Measurements from ENCODE around the gene SAMD11.
"Not testable (repeated sequence)": the region's sequence is repeated elsewhere in the genome, so short reads cannot be mapped to it uniquely, and the experiment has no call there.

The SAMD11 gene

GRCh38 chr1:940107-941014, 16.6 kb downstream of the SAMD11 start:
- DNase-seq = no peak

DNA sequence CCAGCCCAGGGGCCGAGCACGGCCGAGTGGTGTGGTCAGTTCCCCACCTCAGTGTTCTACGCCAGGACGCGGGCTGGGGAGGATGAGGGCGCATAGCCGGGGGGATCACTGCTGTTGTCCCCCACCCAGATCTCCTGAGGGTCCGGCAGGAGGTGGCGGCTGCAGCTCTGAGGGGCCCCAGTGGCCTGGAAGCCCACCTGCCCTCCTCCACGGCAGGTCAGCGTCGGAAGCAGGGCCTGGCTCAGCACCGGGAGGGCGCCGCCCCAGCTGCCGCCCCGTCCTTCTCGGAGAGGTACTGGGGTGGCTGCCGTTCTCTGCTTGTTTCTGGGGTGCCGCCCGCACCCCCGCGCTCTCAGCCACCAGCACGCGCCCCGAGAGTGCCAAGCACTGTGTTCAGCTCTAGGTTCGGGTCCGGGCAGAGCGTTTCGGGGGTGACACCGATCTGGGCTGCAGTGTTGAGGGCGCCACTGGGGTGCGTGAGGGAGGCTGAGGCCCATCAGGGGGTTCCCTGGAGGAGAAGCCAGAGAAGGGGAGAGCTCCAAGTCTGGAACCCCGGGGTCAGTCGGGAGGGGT, 17.4 kb downstream of the SAMD11 start:
- in situ Hi-C loops (cut with MboI; ENCODE audit: low pct_unique_long_range_greater_than_20kb, low sequenced_read_pairs) = no loop called here
- DNase-seq = no peak

More at GRCh38 chr1:940107-941014, 16.6 kb downstream of the SAMD11 start:
- in situ Hi-C loops (cut with MboI; ENCODE audit: low pct_unique_long_range_greater_than_20kb, low sequenced_read_pairs) = no loop called here

GRCh38 chr1:941588-942383, 18.1 kb downstream of the SAMD11 start:
- DNase-seq = peak; percentile 45
- in situ Hi-C loops (cut with MboI; ENCODE audit: low pct_unique_long_range_greater_than_20kb, low sequenced_read_pairs) = no loop called here

GRCh38 chr1:942411-942821, 18.7 kb downstream of the SAMD11 start:
- no peak for DNase-seq
- in situ Hi-C loops (cut with MboI; ENCODE audit: low pct_unique_long_range_greater_than_20kb, low sequenced_read_pairs) = no loop called here

GRCh38 chr1:942864-943533, 19.3 kb downstream of the SAMD11 start:
- DNase-seq = no peak
- in situ Hi-C loops (cut with MboI; ENCODE audit: low pct_unique_long_range_greater_than_20kb, low sequenced_read_pairs) = no loop called here

- in situ Hi-C loops (cut with MboI; ENCODE audit: low pct_unique_long_range_greater_than_20kb, low sequenced_read_pairs) = no loop called here
- no peak for DNase-seq
These were observed 20.0 kb downstream of the SAMD11 start for GRCh38 chr1:943545-944340.

GRCh38 chr1:944341-945325, 20.9 kb downstream of the SAMD11 start:
- in situ Hi-C loops (cut with MboI; ENCODE audit: low pct_unique_long_range_greater_than_20kb, low sequenced_read_pairs) = no loop called here
- DNase-seq = no peak

GRCh38 chr1:945688-946556, 22.2 kb downstream of the SAMD11 start:
- no peak for DNase-seq
- in situ Hi-C loops (cut with MboI; ENCODE audit: low pct_unique_long_range_greater_than_20kb, low sequenced_read_pairs) = no loop called here

DNA sequence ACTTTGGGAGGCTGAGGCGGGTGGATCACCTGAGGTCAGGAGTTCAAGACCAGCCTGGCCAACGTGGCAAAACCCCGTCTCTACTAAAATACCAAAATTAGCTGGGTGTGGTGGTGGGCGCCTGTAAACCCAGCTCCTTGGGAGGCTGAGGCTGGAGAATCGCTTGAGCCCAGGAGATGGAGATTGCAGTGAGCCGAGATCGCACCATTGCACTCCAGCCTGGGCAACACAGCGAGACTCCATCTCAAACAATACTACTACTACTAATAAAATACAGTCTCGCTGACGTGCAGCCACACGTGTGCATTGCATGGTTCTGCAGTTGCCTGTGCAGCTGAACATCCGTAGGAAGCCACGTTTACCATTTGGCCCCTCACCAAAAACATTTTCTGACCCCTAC, 23.1 kb downstream of the SAMD11 start:
- in situ Hi-C loops (cut with MboI; ENCODE audit: low pct_unique_long_range_greater_than_20kb, low sequenced_read_pairs); DNase-seq: not testable (repeated sequence)

GRCh38 chr1:947958-948357, 24.2 kb downstream of the SAMD11 start:
- in situ Hi-C loops (cut with MboI; ENCODE audit: low pct_unique_long_range_greater_than_20kb, low sequenced_read_pairs) = no loop called here
- DNase-seq = no peak

- in situ Hi-C loops (cut with MboI; ENCODE audit: low pct_unique_long_range_greater_than_20kb, low sequenced_read_pairs) = no loop called here
- no peak for DNase-seq
These were observed 26.5 kb downstream of the SAMD11 start for GRCh38 chr1:950268-950667.

DNA sequence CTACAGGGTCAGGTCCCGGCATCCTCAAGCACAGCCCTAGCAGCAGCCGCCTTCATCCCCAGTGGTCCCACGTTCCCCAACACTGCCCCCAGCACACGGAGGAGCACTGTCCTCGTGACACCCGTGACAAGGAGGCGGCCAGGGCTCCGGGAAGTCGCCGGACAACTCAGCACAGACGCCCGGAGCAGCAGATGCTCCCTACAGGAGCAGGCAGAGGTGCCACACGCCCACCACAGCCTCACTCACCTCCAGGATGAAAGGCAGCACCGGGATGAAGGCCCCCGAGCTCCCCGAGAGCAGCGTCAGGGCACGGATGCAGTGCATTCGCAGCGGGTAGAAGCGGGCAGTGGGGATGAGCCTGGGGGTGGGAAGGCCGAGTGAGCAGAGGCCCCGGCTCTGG, 27.2 kb downstream of the SAMD11 start:
- DNase-seq = no peak
- in situ Hi-C loops (cut with MboI; ENCODE audit: low pct_unique_long_range_greater_than_20kb, low sequenced_read_pairs) = no loop called here

GRCh38 chr1:951364-951763, 27.6 kb downstream of the SAMD11 start:
- in situ Hi-C loops (cut with MboI; ENCODE audit: low pct_unique_long_range_greater_than_20kb, low sequenced_read_pairs) = no loop called here
- DNase-seq = no peak

DNA sequence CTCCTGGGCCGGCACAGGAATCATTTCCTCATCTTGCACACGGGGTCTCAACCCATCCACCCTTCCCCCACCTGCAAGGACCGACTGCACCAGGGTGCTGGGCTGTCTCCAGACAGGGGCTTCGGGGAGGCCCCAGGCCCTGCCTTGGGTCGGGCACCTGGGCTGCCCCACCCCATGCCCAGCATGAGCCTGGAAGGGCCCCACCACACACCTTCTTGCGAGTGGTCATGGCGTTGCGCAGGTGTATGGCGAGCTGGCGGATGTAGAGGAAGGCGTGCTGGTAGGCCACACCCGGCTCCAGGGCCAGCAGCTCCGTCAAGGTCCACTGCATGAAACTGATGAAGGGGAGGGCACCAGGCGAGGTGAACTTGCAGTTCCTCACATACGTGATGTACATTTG, 28.5 kb downstream of the SAMD11 start:
- no peak for DNase-seq
- in situ Hi-C loops (cut with MboI; ENCODE audit: low pct_unique_long_range_greater_than_20kb, low sequenced_read_pairs) = no loop called here

DNA sequence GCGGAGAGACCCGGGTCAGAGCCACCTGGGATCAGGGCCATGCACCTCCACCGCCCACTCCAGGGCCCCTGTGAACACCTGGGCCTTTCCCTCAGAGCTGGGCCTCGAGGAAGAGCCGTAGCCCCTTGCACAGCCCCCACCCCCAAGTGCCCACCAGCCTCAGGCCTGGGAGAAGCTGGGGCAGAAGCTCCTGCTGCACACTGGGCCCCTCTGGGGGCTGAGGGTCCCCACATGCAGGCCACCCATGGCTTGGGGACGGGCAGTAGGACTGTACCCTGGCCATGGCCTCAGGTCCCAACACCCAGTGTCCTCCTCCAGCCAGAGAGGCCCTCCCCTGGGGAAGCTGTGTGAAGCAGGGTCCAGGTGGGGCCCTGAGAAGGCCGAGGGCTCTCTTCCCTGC, 28.9 kb downstream of the SAMD11 start:
- in situ Hi-C loops (cut with MboI; ENCODE audit: low pct_unique_long_range_greater_than_20kb, low sequenced_read_pairs) = no loop called here
- no peak for DNase-seq

DNA sequence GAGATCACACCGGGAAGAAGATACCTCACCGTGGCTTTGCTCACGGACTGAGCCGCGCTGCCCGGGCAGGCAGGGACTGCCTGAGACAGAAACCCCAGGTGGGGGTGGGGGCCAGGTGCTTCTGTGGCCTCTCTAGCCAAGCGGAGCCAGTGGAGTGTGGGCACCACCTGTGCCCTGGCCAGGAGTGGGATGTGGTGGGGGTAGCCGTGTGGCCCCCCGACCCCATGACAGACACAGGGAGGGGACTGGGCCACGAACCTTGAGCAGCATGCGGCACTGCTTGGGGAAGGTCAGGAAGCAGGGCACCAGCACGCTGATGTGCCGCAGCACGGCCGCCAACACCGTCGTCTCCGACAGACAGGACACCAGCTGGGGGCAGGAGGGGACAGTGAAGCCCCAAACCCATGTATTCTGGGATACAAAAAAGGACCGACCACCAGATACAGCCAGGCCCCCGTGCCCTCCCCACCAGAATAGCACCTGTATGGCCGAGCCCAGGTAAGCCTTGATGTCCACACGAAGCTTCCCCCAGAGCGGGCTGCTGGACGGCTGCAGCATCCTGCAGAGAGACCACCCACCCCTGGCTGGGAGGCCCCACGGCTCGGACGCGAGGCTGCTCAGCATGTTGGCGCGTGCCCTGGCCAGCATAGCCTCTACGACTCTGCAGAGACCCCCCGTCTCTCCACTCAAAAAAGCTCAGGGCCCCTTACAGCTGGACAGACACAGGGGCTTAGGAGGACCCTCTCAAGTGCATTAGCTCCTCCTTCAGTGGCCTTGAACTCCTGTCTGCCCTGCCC, 30.0 kb downstream of the SAMD11 start:
- DNase-seq = no peak
- in situ Hi-C loops (cut with MboI; ENCODE audit: low pct_unique_long_range_greater_than_20kb, low sequenced_read_pairs) = no loop called here

Data from KBM-7 (cell line).